Effector memory CD8-positive, alpha-beta T cell (primary cell): Measurements from ENCODE around the gene KREMEN1.

Source experiments
- ATAC-seq: fragments of 150-1000 bp; cut with Tn5 transposase; replicated peaks from 2 replicates; pipeline ENCODE4 v1.10.0; 2021; ENCODE audit warnings: mild to moderate bottlenecking, moderate library complexity
- DNase-seq, 3 experiments: peaks; one replicate each; pipeline ENCODE4 v3.0.0; 2021
- H3K27ac Mint-ChIP-seq, 2 donors: one replicate each; pipeline ENCODE4 v1.8.0; 2022; ENCODE audit warnings: mild to moderate bottlenecking in 2 of 2, mixed read lengths in 2 of 2, moderate library complexity in 2 of 2
- H3K27me3 Mint-ChIP-seq, 2 donors: one replicate each; pipeline ENCODE4 v1.8.0; 2022; ENCODE audit warnings: mixed read lengths in 2 of 2
- H3K36me3 Mint-ChIP-seq: one replicate; pipeline ENCODE4 v1.8.0; 2022; ENCODE audit warnings: mild to moderate bottlenecking, moderate library complexity, mixed read lengths; ENCODE audit not compliant: insufficient read depth
- H3K4me1 Mint-ChIP-seq, 2 donors: one replicate each; pipeline ENCODE4 v1.8.0; 2022; ENCODE audit warnings: low read depth in 2 of 2, mixed read lengths in 2 of 2
- H3K4me3 Mint-ChIP-seq, 2 donors: one replicate each; pipeline ENCODE4 v1.8.0; 2022; ENCODE audit warnings: mild to moderate bottlenecking in 2 of 2, mixed read lengths in 2 of 2, moderate library complexity in 2 of 2
- H3K9me3 Mint-ChIP-seq, 2 donors: one replicate each; pipeline ENCODE4 v1.8.0; 2022; ENCODE audit warnings: mixed read lengths in 2 of 2

KREMEN1 gene

GRCh38 chr22:29143941-29144785, 71.3 kb downstream of the KREMEN1 start:
- ATAC-seq, result no peak
- Mint-ChIP-seq H3K9me3 (no peaks in the 10 kb centered on the region), H3K27me3 (peaks cover 14 to 54% of the 10 kb centered on the region in 2 donors), H3K27ac (no peak overlapping the region), H3K4me1 (no peaks in the 10 kb centered on the region), H3K36me3 (peaks cover 3% of the 10 kb centered on the region), H3K4me3 (no peak overlapping the region)
- no peak for DNase-seq

- no peaks in the 10 kb centered on the region for H3K4me1 Mint-ChIP-seq
- peaks cover 3% of the 10 kb centered on the region for H3K36me3 Mint-ChIP-seq
- ATAC-seq (no peak), DNase-seq (no peak)
- no peak overlapping the region for H3K4me3 Mint-ChIP-seq
- H3K9me3 Mint-ChIP-seq, result no peaks in the 10 kb centered on the region
- peaks cover 19 to 57% of the 10 kb centered on the region in 2 donors for H3K27me3 Mint-ChIP-seq
- no peak overlapping the region for H3K27ac Mint-ChIP-seq
Measured at GRCh38 chr22:29144786-29145160, 71.9 kb downstream of the KREMEN1 start.

- H3K4me3 Mint-ChIP-seq, result no peak overlapping the region
- no peak for ATAC-seq
- peaks cover 3% of the 10 kb centered on the region for H3K36me3 Mint-ChIP-seq
- H3K4me1 Mint-ChIP-seq, result no peaks in the 10 kb centered on the region
- H3K9me3 Mint-ChIP-seq, result no peaks in the 10 kb centered on the region
- peaks cover 19 to 57% of the 10 kb centered on the region in 2 donors for H3K27me3 Mint-ChIP-seq
- H3K27ac Mint-ChIP-seq, result no peak overlapping the region
- no peak for DNase-seq
Measured at GRCh38 chr22:29145321-29146072, 72.7 kb downstream of the KREMEN1 start.

GRCh38 chr22:29146091-29146560, 73.3 kb downstream of the KREMEN1 start:
- no peak for ATAC-seq
- Mint-ChIP-seq H3K27ac (no peak overlapping the region), H3K27me3 (peaks cover 19 to 57% of the 10 kb centered on the region in 2 donors), H3K36me3 (peaks cover 3% of the 10 kb centered on the region), H3K9me3 (no peaks in the 10 kb centered on the region), H3K4me3 (no peak overlapping the region), H3K4me1 (no peaks in the 10 kb centered on the region)
- DNase-seq, result no peak

GRCh38 chr22:29146771-29147170, 73.9 kb downstream of the KREMEN1 start:
- Mint-ChIP-seq H3K4me1 (no peaks in the 10 kb centered on the region), H3K27ac (no peak overlapping the region), H3K9me3 (no peaks in the 10 kb centered on the region), H3K4me3 (no peak overlapping the region), H3K27me3 (peaks cover 21 to 57% of the 10 kb centered on the region in 2 donors), H3K36me3 (peaks cover 3% of the 10 kb centered on the region)
- DNase-seq (no peak), ATAC-seq (no peak)

GRCh38 chr22:29147331-29147899, 74.6 kb downstream of the KREMEN1 start:
- H3K4me3 Mint-ChIP-seq, result no peak overlapping the region
- H3K27ac Mint-ChIP-seq, result no peak overlapping the region
- no peak for DNase-seq
- no peak for ATAC-seq
- no peaks in the 10 kb centered on the region for H3K9me3 Mint-ChIP-seq
- no peaks in the 10 kb centered on the region for H3K4me1 Mint-ChIP-seq
- H3K27me3 Mint-ChIP-seq, result peaks cover 27 to 57% of the 10 kb centered on the region in 2 donors
- peaks cover 3% of the 10 kb centered on the region for H3K36me3 Mint-ChIP-seq

GRCh38 chr22:29148036-29148435, 75.2 kb downstream of the KREMEN1 start:
- no peak overlapping the region for H3K4me3 Mint-ChIP-seq
- peaks cover 3% of the 10 kb centered on the region for H3K36me3 Mint-ChIP-seq
- peaks cover 33 to 61% of the 10 kb centered on the region in 2 donors for H3K27me3 Mint-ChIP-seq
- no peaks in the 10 kb centered on the region for H3K9me3 Mint-ChIP-seq
- no peak overlapping the region for H3K27ac Mint-ChIP-seq
- ATAC-seq, result no peak
- no peaks in the 10 kb centered on the region for H3K4me1 Mint-ChIP-seq
- no peak for DNase-seq

GRCh38 chr22:29148826-29149225, 76.0 kb downstream of the KREMEN1 start:
- Mint-ChIP-seq H3K36me3 (peaks cover 3% of the 10 kb centered on the region), H3K4me3 (no peak overlapping the region), H3K27ac (no peak overlapping the region), H3K27me3 (peaks cover 38 to 69% of the 10 kb centered on the region in 2 donors), H3K9me3 (no peaks in the 10 kb centered on the region), H3K4me1 (no peaks in the 10 kb centered on the region)
- ATAC-seq, result no peak
- DNase-seq, result no peak

- Mint-ChIP-seq H3K27ac (no peak overlapping the region), H3K4me3 (no peak overlapping the region), H3K27me3 (peaks cover 38 to 68% of the 10 kb centered on the region in 2 donors), H3K9me3 (no peaks in the 10 kb centered on the region), H3K4me1 (peaks cover 5 to 6% of the 10 kb centered on the region in 2 donors), H3K36me3 (peaks cover 3% of the 10 kb centered on the region)
- DNase-seq, result no peak
- no peak for ATAC-seq
Measured at GRCh38 chr22:29149841-29150555, 77.2 kb downstream of the KREMEN1 start.

GRCh38 chr22:29150701-29151100, 77.9 kb downstream of the KREMEN1 start:
- ATAC-seq (no peak), DNase-seq (no peak)
- peaks cover 38 to 68% of the 10 kb centered on the region in 2 donors for H3K27me3 Mint-ChIP-seq
- no peak overlapping the region for H3K4me3 Mint-ChIP-seq
- no peak overlapping the region for H3K27ac Mint-ChIP-seq
- H3K4me1 Mint-ChIP-seq, result peaks cover 5 to 6% of the 10 kb centered on the region in 2 donors
- no peaks in the 10 kb centered on the region for H3K9me3 Mint-ChIP-seq
- H3K36me3 Mint-ChIP-seq, result no peaks in the 10 kb centered on the region

- no peak for ATAC-seq
Measured at GRCh38 chr22:29151316-29151715, 78.5 kb downstream of the KREMEN1 start.

GRCh38 chr22:29152045-29152953, 79.5 kb downstream of the KREMEN1 start:
- Mint-ChIP-seq H3K4me1 (peaks cover 5 to 6% of the 10 kb centered on the region in 2 donors), H3K27me3 (peaks cover 36 to 76% of the 10 kb centered on the region in 2 donors)

More at GRCh38 chr22:29151316-29151715, 78.5 kb downstream of the KREMEN1 start:
- Mint-ChIP-seq H3K4me1 (peaks cover 5 to 6% of the 10 kb centered on the region in 2 donors), H3K9me3 (no peaks in the 10 kb centered on the region), H3K27me3 (peaks cover 38 to 68% of the 10 kb centered on the region in 2 donors), H3K36me3 (no peaks in the 10 kb centered on the region), H3K4me3 (no peak overlapping the region), H3K27ac (no peak overlapping the region)
- DNase-seq, result no peak

More at GRCh38 chr22:29152045-29152953, 79.5 kb downstream of the KREMEN1 start:
- Mint-ChIP-seq H3K36me3 (no peaks in the 10 kb centered on the region), H3K9me3 (no peaks in the 10 kb centered on the region), H3K27ac (no peak overlapping the region), H3K4me3 (no peak overlapping the region)
- no peak for ATAC-seq
- DNase-seq, result no peak
